Esophagus (tissue), 2 donors: ENCODE data around the gene GPC1. TPM values are rescaled to one million over a fixed set of nuclear protein-coding genes. Genes with fewer than 3 reads are reported as not detected.
"Not testable (repeated sequence)": the region's sequence is repeated elsewhere in the genome, so short reads cannot be mapped to it uniquely, and the experiment has no call there.

ENCODE experiments used
- H3K27ac ChIP-seq, 2 donors: one replicate each; pipeline ENCODE4 v1.5.1; 2013; ENCODE audit warnings: low read depth in 2 of 2, mild to moderate bottlenecking in 2 of 2, inconsistent platforms in 1 of 2, low read length in 1 of 2, moderate library complexity in 1 of 2
- H3K27me3 ChIP-seq, 2 donors: one replicate each; pipeline ENCODE4 v1.6.1; 2013; ENCODE audit warnings: low read length in 2 of 2, control low read depth in 1 of 2, mild to moderate bottlenecking in 1 of 2; ENCODE audit not compliant: insufficient read depth in 2 of 2, control insufficient read depth in 1 of 2
- H3K36me3 ChIP-seq, 2 donors: one replicate each; pipeline ENCODE4 v1.6.1; 2013; ENCODE audit warnings: low read length in 1 of 2; ENCODE audit not compliant: control insufficient read depth in 2 of 2, insufficient read depth in 2 of 2
- H3K4me1 ChIP-seq, 2 donors: one replicate each; pipeline ENCODE4 v1.6.1; 2013; ENCODE audit warnings: low read length in 1 of 2; ENCODE audit not compliant: control insufficient read depth in 2 of 2, insufficient read depth in 2 of 2
- H3K4me3 ChIP-seq, 2 donors: one replicate each; pipeline ENCODE4 v1.5.1; 2013; ENCODE audit warnings: low read length in 2 of 2, mild to moderate bottlenecking in 2 of 2, low read depth in 1 of 2, moderate library complexity in 1 of 2
- H3K9me3 ChIP-seq, 2 donors: one replicate each; pipeline ENCODE4 v1.6.1; 2013; ENCODE audit warnings: mild to moderate bottlenecking in 2 of 2, low read depth in 1 of 2, low read length in 1 of 2, moderate library complexity in 1 of 2; ENCODE audit not compliant: control insufficient read depth in 2 of 2, insufficient read depth in 1 of 2
- WGBS, 2 donors: extraction: QIAGEN DNeasy Blood & Tissue Kit; methylation state at CpG; one replicate each; pipeline ENCODE4 v1.1.7; 2013; 5-methylcytosine and 5-hydroxymethylcytosine counted together
- polyA plus RNA-seq, 2 donors: library from polyadenylated mRNA; stranded (reverse); fragments of 200-250 nt; gene quantifications; one replicate each; pipeline ENCODE4 v1.2.3, GENCODE V29; 2013
- donor health status: healthy with polysubstance abuse.
- donor health status: Bipolar disorder and iron deficiency.

Gene GPC1
- polyA plus RNA-seq, 2 donors: 57.9 to 82.0 TPM

GRCh38 chr2:240494942-240495341 lies 59.5 kb downstream of the GPC1 start:
- not testable (repeated sequence) for H3K9me3 ChIP-seq, H3K4me1 ChIP-seq, H3K4me3 ChIP-seq, H3K27ac ChIP-seq, H3K27me3 ChIP-seq
- WGBS, 2 donors: 81 to 84% methylated on average over 11 of the region's 11 CpGs
- H3K36me3 ChIP-seq: peaks cover 0 to 11% of the 10 kb centered on the region in 2 donors

- WGBS, 2 donors: 97% methylated on average over 7 of the region's 7 CpGs
- H3K36me3 ChIP-seq: peaks cover 0 to 23% of the 10 kb centered on the region in 2 donors
These were observed 61.6 kb downstream of the GPC1 start for GRCh38 chr2:240497082-240497481.

GRCh38 chr2:240498171-240498957 lies 62.9 kb downstream of the GPC1 start:
- no peak overlapping the region for H3K4me3 ChIP-seq
- peaks cover 0 to 3% of the 10 kb centered on the region in 2 donors for H3K9me3 ChIP-seq
- no peaks in the 10 kb centered on the region for H3K27me3 ChIP-seq
- 86 to 87% methylated on average over 13 of the region's 13 CpGs for WGBS, 2 donors
- peaks cover 0 to 2% of the 10 kb centered on the region in 2 donors for H3K4me1 ChIP-seq
- H3K27ac ChIP-seq: no peak overlapping the region
- peaks cover 0 to 25% of the 10 kb centered on the region in 2 donors for H3K36me3 ChIP-seq

More at GRCh38 chr2:240497082-240497481, 61.6 kb downstream of the GPC1 start:
- H3K4me3 ChIP-seq, H3K27ac ChIP-seq, H3K9me3 ChIP-seq, H3K27me3 ChIP-seq, H3K4me1 ChIP-seq: not testable (repeated sequence)

GRCh38 chr2:240498958-240499260 lies 63.4 kb downstream of the GPC1 start:
- H3K9me3 ChIP-seq: peaks cover 0 to 3% of the 10 kb centered on the region in 2 donors
- no peak overlapping the region for H3K4me3 ChIP-seq
- H3K27me3 ChIP-seq: no peaks in the 10 kb centered on the region
- no peaks in the 10 kb centered on the region for H3K4me1 ChIP-seq
- WGBS, 2 donors: 92 to 94% methylated on average over 9 of the region's 9 CpGs
- peaks cover 0 to 25% of the 10 kb centered on the region in 2 donors for H3K36me3 ChIP-seq
- no peak overlapping the region for H3K27ac ChIP-seq

GRCh38 chr2:240499309-240500301 lies 64.1 kb downstream of the GPC1 start:
- Histone ChIP-seq H3K9me3 (no peaks in the 10 kb centered on the region), H3K4me1 (no peaks in the 10 kb centered on the region), H3K27ac (no peak overlapping the region), H3K27me3 (no peaks in the 10 kb centered on the region), H3K36me3 (peaks cover 0 to 25% of the 10 kb centered on the region in 2 donors), H3K4me3 (no peak overlapping the region)
- WGBS, 2 donors: 92 to 93% methylated on average over 31 to 32 of the region's 32 CpGs

GRCh38 chr2:240500561-240501423 lies 65.3 kb downstream of the GPC1 start:
- H3K36me3 ChIP-seq: peaks cover 0 to 25% of the 10 kb centered on the region in 2 donors
- 92% methylated on average over 24 of the region's 24 CpGs for WGBS, 2 donors
- H3K4me3 ChIP-seq: no peak overlapping the region
- H3K27me3 ChIP-seq: no peaks in the 10 kb centered on the region
- no peaks in the 10 kb centered on the region for H3K9me3 ChIP-seq
- no peaks in the 10 kb centered on the region for H3K4me1 ChIP-seq
- no peak overlapping the region for H3K27ac ChIP-seq

GRCh38 chr2:240501531-240501991 lies 66.1 kb downstream of the GPC1 start:
- no peaks in the 10 kb centered on the region for H3K4me1 ChIP-seq
- WGBS, 2 donors: 91 to 95% methylated on average over 13 of the region's 13 CpGs
- peaks cover 0 to 25% of the 10 kb centered on the region in 2 donors for H3K36me3 ChIP-seq
- H3K27ac ChIP-seq: no peak overlapping the region
- no peak overlapping the region for H3K4me3 ChIP-seq
- no peaks in the 10 kb centered on the region for H3K9me3 ChIP-seq
- H3K27me3 ChIP-seq: no peaks in the 10 kb centered on the region

- Histone ChIP-seq H3K4me3 (no peak overlapping the region), H3K4me1 (no peaks in the 10 kb centered on the region), H3K9me3 (no peaks in the 10 kb centered on the region), H3K27me3 (no peaks in the 10 kb centered on the region), H3K27ac (no peak overlapping the region), H3K36me3 (peaks cover 0 to 25% of the 10 kb centered on the region in 2 donors)
- WGBS, 2 donors: 83 to 95% methylated on average over 4 to 5 of the region's 5 CpGs
These were observed 66.6 kb downstream of the GPC1 start for GRCh38 chr2:240502059-240502429.
